ENCODE results near the gene ZNF684.
A peak's percentile ranks its signal among the peaks of the same experiment; 100 is the strongest.
"Not testable (repeated sequence)": the region's sequence is repeated elsewhere in the genome, so short reads cannot be mapped to it uniquely, and the experiment has no call there.

ZNF684 gene

DNA sequence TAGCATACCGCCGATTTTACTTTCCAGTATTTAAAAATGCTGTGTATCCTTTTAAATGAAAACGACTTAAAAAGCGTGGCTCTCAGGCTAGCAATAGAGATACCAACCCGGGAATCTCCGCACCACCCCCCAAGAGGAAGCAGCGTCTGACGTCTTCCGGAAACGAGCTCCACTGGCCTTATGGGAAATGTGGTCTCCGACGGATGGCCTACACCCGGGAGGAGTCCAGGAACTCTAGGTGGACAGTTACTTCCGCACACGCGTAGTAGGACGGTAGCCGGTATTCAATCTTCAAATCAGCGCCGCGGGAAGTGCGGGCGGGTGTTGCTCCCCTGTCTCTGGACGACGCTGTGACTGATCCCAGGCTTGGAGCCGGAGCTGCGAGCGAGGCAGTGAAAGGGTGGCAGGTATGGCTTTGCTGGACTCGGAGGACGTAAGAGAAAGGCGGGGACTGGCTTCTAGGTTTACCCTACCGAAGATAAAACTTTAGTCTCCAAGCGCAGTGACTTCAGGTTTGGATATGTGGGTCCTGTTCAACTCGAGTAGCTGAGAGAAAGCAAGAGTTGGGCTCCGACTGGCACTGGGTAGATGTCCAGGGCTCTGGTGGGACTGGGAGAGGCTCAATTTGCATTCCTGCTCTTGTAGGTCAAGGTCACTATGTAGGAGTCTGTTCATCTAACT lies at the start of gene ZNF684:
ZNF684 (plus strand) TSS at position 257 of the 681 bp plus-strand sequence. CDS start 1,530 bp downstream, outside the sequence.
- TF ChIP-seq, protein P1, sequence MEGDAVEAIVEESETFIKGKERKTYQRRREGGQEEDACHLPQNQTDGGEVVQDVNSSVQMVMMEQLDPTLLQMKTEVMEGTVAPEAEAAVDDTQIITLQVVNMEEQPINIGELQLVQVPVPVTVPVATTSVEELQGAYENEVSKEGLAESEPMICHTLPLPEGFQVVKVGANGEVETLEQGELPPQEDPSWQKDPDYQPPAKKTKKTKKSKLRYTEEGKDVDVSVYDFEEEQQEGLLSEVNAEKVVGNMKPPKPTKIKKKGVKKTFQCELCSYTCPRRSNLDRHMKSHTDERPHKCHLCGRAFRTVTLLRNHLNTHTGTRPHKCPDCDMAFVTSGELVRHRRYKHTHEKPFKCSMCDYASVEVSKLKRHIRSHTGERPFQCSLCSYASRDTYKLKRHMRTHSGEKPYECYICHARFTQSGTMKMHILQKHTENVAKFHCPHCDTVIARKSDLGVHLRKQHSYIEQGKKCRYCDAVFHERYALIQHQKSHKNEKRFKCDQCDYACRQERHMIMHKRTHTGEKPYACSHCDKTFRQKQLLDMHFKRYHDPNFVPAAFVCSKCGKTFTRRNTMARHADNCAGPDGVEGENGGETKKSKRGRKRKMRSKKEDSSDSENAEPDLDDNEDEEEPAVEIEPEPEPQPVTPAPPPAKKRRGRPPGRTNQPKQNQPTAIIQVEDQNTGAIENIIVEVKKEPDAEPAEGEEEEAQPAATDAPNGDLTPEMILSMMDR (IDR thresholded peaks at IDR 0.05; ENCODE audit: control insufficient read depth, extremely low read depth, insufficient read depth): no peak
- DNase-seq (ENCODE audit: low read depth): peak; percentile 88
- peak within 1 kb of the TSS; percentile 86 for H3K4me3 ChIP-seq (ENCODE audit: low read depth, low read length)

DNA sequence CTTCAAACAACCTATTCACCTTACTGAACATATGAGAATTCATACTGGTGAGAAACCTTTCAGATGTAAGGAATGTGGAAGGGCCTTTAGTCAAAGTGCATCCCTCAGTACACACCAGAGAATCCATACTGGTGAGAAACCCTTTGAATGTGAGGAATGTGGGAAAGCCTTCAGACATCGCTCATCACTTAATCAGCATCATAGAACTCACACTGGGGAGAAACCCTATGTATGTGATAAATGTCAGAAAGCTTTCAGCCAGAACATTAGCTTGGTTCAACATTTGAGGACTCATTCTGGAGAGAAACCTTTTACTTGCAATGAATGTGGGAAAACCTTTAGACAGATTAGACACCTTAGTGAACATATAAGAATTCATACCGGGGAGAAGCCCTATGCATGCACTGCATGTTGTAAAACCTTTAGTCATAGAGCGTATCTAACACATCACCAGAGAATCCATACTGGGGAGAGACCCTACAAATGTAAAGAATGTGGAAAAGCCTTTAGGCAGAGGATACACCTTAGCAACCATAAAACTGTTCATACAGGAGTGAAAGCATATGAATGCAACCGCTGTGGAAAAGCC lies 36.0 kb upstream of the ZNF684 start:
- no peak overlapping the region for H3K4me3 ChIP-seq (ENCODE audit: low read depth, low read length)
- TF ChIP-seq, protein P1 (IDR thresholded peaks at IDR 0.05; ENCODE audit: control insufficient read depth, extremely low read depth, insufficient read depth): no peak

DNA sequence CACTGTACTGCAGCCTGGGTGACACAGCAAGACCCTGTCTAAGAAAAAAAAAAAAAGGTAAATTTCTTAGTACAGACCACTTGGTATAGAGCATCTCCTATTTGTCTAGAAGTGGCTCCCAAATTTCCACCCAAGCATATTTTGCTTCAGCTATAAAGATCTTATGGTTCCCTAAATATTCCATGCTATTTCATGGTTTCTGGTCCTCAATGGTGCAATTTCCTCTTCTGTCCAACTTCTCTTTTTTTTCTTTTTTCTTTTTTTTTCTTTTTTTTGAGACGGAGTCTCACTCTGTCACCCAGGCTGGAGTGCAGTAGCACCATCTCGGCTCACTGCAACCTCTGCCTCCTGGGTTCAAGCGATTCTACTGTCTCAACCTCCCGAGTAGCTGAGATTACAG lies 28.8 kb upstream of the ZNF684 start:
- not testable (repeated sequence) for DNase-seq (ENCODE audit: low read depth); H3K4me3 ChIP-seq (ENCODE audit: low read depth, low read length)

More for the DNA sequence above, 36.0 kb upstream of the ZNF684 start:
- DNase-seq (ENCODE audit: low read depth): no peak

DNA sequence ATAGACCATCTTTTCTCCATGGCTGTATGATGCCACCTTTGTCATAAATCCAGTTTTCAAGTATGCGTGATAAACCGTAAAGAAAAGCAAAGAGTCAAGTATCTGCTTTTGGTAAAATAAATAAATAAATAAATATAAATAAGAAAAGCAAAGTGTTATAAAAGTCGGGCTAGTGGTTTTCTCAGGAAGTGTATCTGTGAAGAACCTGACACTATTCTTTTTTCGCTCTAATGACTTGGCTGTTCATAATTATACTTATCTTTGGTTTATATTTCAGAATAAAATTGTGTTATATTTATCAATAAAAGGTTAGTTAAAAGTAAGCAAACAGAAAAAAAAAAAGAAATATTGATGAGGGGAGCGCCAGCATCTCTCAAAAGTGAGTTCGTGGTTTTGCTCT lies 23.5 kb upstream of the ZNF684 start:
- TF ChIP-seq, protein P1 (IDR thresholded peaks at IDR 0.05; ENCODE audit: control insufficient read depth, extremely low read depth, insufficient read depth): no peak
- no peak for DNase-seq (ENCODE audit: low read depth)
- peak overlapping the region; percentile 74 for H3K4me3 ChIP-seq (ENCODE audit: low read depth, low read length)

DNA sequence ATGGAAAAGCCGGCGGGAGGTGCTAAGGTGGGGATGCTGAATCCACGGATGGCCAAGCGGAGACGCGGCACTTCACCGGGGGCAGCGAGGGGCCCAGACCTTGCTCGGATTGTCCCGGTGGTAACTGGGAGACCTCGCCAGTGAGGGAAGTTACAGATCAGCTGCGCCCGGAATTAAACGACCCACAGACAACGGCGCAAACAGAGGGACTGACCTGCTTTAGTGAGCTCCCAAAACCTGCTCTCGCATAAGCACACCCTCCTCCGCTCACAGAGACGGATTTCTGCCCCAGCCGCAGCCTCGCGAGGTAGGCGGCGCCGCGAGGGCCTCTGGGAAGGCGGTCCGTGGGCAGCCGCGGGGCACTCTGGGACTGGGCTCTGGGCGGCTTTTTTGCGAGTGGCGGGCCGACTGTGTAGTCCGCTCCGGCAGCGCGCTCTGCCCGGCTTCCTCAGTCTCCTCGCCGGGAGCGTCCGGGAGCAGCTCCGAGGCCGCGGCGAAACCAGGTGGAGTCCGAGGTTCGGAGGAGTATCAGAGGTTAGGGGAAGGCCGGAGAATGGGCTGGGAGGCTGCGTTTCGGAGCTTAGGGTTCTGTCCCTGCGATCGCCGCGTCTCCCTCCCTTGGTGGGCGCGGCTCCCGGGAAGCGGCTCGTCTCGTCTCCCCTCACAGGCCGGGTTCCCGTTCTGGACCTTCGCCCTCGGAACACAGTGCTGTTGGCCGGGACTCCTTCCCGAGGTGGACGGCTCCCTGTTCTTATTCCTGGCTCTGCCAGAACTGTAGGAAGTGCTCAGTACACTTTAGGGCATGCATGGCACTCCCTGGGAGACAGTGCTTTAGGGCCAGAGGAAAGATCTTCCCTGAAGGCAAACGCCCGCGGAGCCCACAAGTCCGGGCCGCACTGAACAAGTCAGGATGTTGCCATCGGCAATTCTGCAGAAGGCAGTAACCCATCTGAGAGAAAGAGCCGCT lies 22.8 kb upstream of the ZNF684 start, which contains the start of gene EXO5:
EXO5 (plus strand) TSS at position 393 of the 967 bp plus-strand sequence. CDS start 5,778 bp downstream, outside the sequence.
- TF ChIP-seq, protein P1 (IDR thresholded peaks at IDR 0.05; ENCODE audit: control insufficient read depth, extremely low read depth, insufficient read depth): no peak

DNA sequence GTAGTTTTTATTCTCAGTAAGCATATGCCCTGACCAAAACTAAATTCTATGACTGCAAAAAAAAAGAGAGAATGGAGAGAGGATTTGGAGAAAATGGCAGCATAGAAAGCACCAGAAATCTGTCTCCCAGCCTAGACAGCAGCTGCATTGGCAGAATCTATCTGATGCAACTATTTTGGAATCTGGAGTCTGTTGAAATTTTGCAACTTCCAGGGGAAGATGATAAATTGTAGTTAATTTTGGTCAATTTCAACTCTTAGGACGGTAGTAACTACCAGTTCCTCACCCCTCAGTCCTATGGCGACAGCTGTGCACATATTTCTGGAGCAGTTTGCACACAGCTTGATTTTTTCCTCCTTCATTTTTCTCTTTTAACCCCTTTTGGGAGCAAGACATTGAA lies 11.9 kb upstream of the ZNF684 start:
- DNase-seq (ENCODE audit: low read depth): no peak
- H3K4me3 ChIP-seq (ENCODE audit: low read depth, low read length): no peak overlapping the region
- TF ChIP-seq, protein P1 (IDR thresholded peaks at IDR 0.05; ENCODE audit: control insufficient read depth, extremely low read depth, insufficient read depth): no peak

More for the DNA sequence above, 22.8 kb upstream of the ZNF684 start, which contains the start of gene EXO5:
- peak; percentile 30 for DNase-seq (ENCODE audit: low read depth)
- peak within 1 kb of the TSS; percentile 74 for H3K4me3 ChIP-seq (ENCODE audit: low read depth, low read length)

Data from LNCaP clone FGC (cell line).